Transverse colon (tissue), 4 donors: ENCODE data around the gene HPCAL1. TPM values are rescaled to one million over a fixed set of nuclear protein-coding genes. Genes with fewer than 3 reads are reported as not detected.

Source experiments
- DNase-seq: peaks from one replicate; pipeline ENCODE4 v3.0.0-alpha.2; 2019
- H3K27ac ChIP-seq, 4 donors: fragments of 200-600 bp; sonication (generic); 2 replicates each; pipeline ENCODE4 v1.5.1; 2016 to 2018; ENCODE audit warnings: inconsistent platforms in 4 of 4
- H3K27me3 ChIP-seq: fragments of 200-600 bp; sonication (generic); 2 replicates; pipeline ENCODE4 v1.5.1; 2017; ENCODE audit warnings: inconsistent platforms
- H3K36me3 ChIP-seq, 4 donors: fragments of 200-600 bp; sonication (generic); 2 replicates each; pipeline ENCODE4 v1.5.1; 2017 to 2019; ENCODE audit warnings: inconsistent platforms in 4 of 4
- H3K4me1 ChIP-seq, 4 donors: fragments of 200-600 bp; sonication (generic); 2 replicates each; pipeline ENCODE4 v1.5.1; 2017 to 2020; ENCODE audit warnings: inconsistent platforms in 4 of 4
- H3K4me3 ChIP-seq, 4 donors: fragments of 200-600 bp; sonication (generic); 1 replicate in 1 of 4; 2 replicates in 3 of 4; pipeline versions ENCODE4 v1.5.1 to v1.6.1; 2017 to 2019; ENCODE audit warnings: inconsistent platforms in 4 of 4
- H3K9me3 ChIP-seq, 2 donors: fragments of 200-600 bp; sonication (generic); 2 replicates each; pipeline ENCODE4 v1.5.1; 2017 to 2019; ENCODE audit warnings: inconsistent platforms in 2 of 2
- EP300 ChIP-seq: sonication (generic); formaldehyde crosslinking; IDR thresholded peaks from one replicate; pipeline ENCODE4 v1.6.1; 2017; ENCODE audit warnings: antibody characterized with exemption, low read depth
- POLR2A ChIP-seq: fragments of 450-650 bp; IDR thresholded peaks from one replicate; pipeline ENCODE4 v1.6.1; 2016; ENCODE audit warnings: antibody characterized with exemption, mild to moderate bottlenecking, moderate library complexity
- POLR2AphosphoS5 ChIP-seq, 3 donors: sonication (generic); formaldehyde crosslinking; IDR thresholded peaks; one replicate each; pipeline ENCODE4 v1.6.1; 2016; ENCODE audit warnings: antibody characterized with exemption in 3 of 3
- WGBS, 2 donors: methylation state at CpG; one replicate each; pipeline ENCODE4 v1.1.5; 2018; ENCODE audit warnings: low coverage in 1 of 2; 5-methylcytosine and 5-hydroxymethylcytosine counted together
- in situ Hi-C, 4 donors: fragments of 200-750 bp; cut with MboI; loops; one replicate each; pipeline versions ENCODE4 v1.15.0 to v1.15.1; 2017; ENCODE audit warnings: low sequenced_read_pairs in 3 of 4, low pct_ligation_motif_present in 1 of 4, low pct_unique_long_range_greater_than_20kb in 1 of 4
- intact Hi-C: fragments of 100-400 bp; cut with DNase I; formaldehyde crosslinking; loops from one replicate; pipeline ENCODE4 v1.15.1; 2023; ENCODE audit warnings: low total_unique reads
- total RNA-seq, 4 donors: library from RNA; depleted of rRNA; stranded (reverse); fragments of >200 nt; gene quantifications; one replicate each; pipeline ENCODE4 v1.1.0, GENCODE V29; 2016
- TF ChIP-seq, protein P1 (sequence below), 5 experiments: fragments of 200-600 bp in 3 of 5; fragments of 450-650 bp in 2 of 5; sonication (generic) in 3 of 5; IDR thresholded peaks; 1 replicate in 2 of 5; 2 replicates in 3 of 5; pipeline ENCODE4 v1.5.1; 2016 to 2017; ENCODE audit warnings: antibody characterized with exemption in 5 of 5, inconsistent platforms in 3 of 5, mild to moderate bottlenecking in 2 of 5, moderate library complexity in 1 of 5

The HPCAL1 gene
- total RNA-seq, 4 donors from 2014 or later, result 88.9 to 221 (median 129) TPM

GRCh38 chr2:10321622-10322021 lies 18.9 kb downstream of the HPCAL1 start:
- DNase-seq, result no peak
- intact Hi-C loops, result no loop called here
- WGBS, 2 donors, result 81 to 96% methylated on average over 6 of the region's 6 CpGs

GRCh38 chr2:10322481-10322880 lies 19.8 kb downstream of the HPCAL1 start:
- H3K9me3 ChIP-seq, result no peaks in the 10 kb centered on the region
- no peaks in the 10 kb centered on the region for H3K36me3 ChIP-seq
- peaks cover 20 to 33% (median 27%) of the 10 kb centered on the region in 4 donors for H3K4me1 ChIP-seq
- no peak for DNase-seq
- no peak overlapping the region for H3K27ac ChIP-seq
- TF ChIP-seq, protein P1, sequence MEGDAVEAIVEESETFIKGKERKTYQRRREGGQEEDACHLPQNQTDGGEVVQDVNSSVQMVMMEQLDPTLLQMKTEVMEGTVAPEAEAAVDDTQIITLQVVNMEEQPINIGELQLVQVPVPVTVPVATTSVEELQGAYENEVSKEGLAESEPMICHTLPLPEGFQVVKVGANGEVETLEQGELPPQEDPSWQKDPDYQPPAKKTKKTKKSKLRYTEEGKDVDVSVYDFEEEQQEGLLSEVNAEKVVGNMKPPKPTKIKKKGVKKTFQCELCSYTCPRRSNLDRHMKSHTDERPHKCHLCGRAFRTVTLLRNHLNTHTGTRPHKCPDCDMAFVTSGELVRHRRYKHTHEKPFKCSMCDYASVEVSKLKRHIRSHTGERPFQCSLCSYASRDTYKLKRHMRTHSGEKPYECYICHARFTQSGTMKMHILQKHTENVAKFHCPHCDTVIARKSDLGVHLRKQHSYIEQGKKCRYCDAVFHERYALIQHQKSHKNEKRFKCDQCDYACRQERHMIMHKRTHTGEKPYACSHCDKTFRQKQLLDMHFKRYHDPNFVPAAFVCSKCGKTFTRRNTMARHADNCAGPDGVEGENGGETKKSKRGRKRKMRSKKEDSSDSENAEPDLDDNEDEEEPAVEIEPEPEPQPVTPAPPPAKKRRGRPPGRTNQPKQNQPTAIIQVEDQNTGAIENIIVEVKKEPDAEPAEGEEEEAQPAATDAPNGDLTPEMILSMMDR (IDR thresholded peaks at IDR 0.05), result no peak
- TF ChIP-seq EP300, result no peak
- no peak for TF ChIP-seq POLR2AphosphoS5 (IDR thresholded peaks at IDR 0.05)
- no peak for TF ChIP-seq POLR2A
- no peak overlapping the region for H3K4me3 ChIP-seq
- 92 to 100% methylated on average over 2 to 4 of the region's 4 CpGs for WGBS, 2 donors
- intact Hi-C loops (no loop called here), in situ Hi-C loops (no loop called here)
- no peaks in the 10 kb centered on the region for H3K27me3 ChIP-seq

More at GRCh38 chr2:10321622-10322021, 18.9 kb downstream of the HPCAL1 start:
- H3K4me3 ChIP-seq, result no peak overlapping the region
- in situ Hi-C loops, result no loop called here
- H3K27ac ChIP-seq, result no peak overlapping the region
- H3K4me1 ChIP-seq, result peaks cover 15 to 25% (median 20%) of the 10 kb centered on the region in 4 donors
- TF ChIP-seq, protein P1 (IDR thresholded peaks at IDR 0.05), result no peak
- TF ChIP-seq POLR2A (no peak), EP300 (no peak), POLR2AphosphoS5 (IDR thresholded peaks at IDR 0.05) (no peak)
- no peaks in the 10 kb centered on the region for H3K9me3 ChIP-seq
- H3K27me3 ChIP-seq, result no peaks in the 10 kb centered on the region
- H3K36me3 ChIP-seq, result no peaks in the 10 kb centered on the region

GRCh38 chr2:10322973-10323372 lies 20.3 kb downstream of the HPCAL1 start:
- H3K9me3 ChIP-seq, result no peaks in the 10 kb centered on the region
- DNase-seq, result no peak
- H3K27me3 ChIP-seq, result no peaks in the 10 kb centered on the region
- no peak overlapping the region for H3K27ac ChIP-seq
- no peaks in the 10 kb centered on the region for H3K36me3 ChIP-seq
- in situ Hi-C loops, result no loop called here
- intact Hi-C loops, result no loop called here
- TF ChIP-seq EP300, result no peak
- TF ChIP-seq, protein P1 (IDR thresholded peaks at IDR 0.05), result no peak
- no peak for TF ChIP-seq POLR2AphosphoS5 (IDR thresholded peaks at IDR 0.05)
- TF ChIP-seq POLR2A, result no peak
- peaks cover 20 to 34% (median 28%) of the 10 kb centered on the region in 4 donors for H3K4me1 ChIP-seq
- 97% methylated on average over 13 of the region's 13 CpGs; no CpG with 5 or more reads in 1 of the 2 donors for WGBS, 2 donors
- H3K4me3 ChIP-seq, result no peak overlapping the region

DNA sequence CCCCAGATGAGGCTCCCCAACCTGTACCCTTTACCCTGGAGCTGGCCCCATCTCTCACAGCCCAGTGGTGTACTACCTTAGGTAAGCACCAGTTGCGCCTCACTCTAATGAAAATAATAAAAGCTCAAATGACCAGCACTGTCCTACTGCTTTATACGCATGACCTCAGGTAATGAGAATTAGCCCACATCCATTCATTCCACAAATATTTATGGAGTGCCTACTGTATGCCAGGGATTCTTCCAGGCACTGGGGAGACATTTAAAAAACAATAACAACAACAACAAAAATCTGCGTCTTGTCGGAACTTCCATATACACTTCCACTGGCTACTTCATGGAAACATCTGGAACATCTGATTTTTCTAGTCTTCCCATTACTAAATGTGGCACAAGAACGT lies 20.8 kb downstream of the HPCAL1 start:
- H3K27me3 ChIP-seq, result no peaks in the 10 kb centered on the region
- H3K27ac ChIP-seq, result no peak overlapping the region
- H3K9me3 ChIP-seq, result no peaks in the 10 kb centered on the region
- 88 to 90% methylated on average over 4 to 5 of the region's 5 CpGs for WGBS, 2 donors
- TF ChIP-seq POLR2A (no peak), POLR2AphosphoS5 (IDR thresholded peaks at IDR 0.05) (no peak), EP300 (no peak)
- TF ChIP-seq, protein P1 (IDR thresholded peaks at IDR 0.05), result no peak
- DNase-seq, result no peak
- no peak overlapping the region for H3K4me3 ChIP-seq
- no peaks in the 10 kb centered on the region for H3K36me3 ChIP-seq
- peaks cover 20 to 37% (median 30%) of the 10 kb centered on the region in 4 donors for H3K4me1 ChIP-seq
- in situ Hi-C loops, result no loop called here
- intact Hi-C loops, result no loop called here
